ENCODE data around the gene CXCL10. TPM values are rescaled to one million over a fixed set of nuclear protein-coding genes. Genes with fewer than 3 reads are reported as not detected.

The CXCL10 gene
- total and polyA plus RNA-seq, 2 donors (not counting 1 experiment from before 2014, with no cell fraction given) = 0.07 to 0.33 TPM

DNA sequence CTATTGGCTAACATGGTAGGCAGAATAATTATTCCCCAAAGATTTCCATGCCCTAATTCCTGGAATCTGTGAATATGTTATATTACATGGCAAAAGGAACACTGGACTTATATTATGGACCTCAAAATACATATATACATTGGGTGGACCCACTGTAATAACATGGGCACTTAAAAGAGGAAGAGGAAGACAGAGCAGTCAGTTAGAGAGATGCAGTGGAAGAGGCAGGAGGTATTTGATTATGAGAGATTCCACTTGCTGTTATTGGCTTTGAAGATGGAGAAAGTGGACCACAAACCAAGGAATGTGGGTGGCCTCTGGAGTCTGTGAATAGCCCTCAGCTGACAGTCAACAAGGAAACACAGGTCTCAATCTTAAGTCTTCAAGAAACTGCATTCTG, 37.2 kb upstream of the CXCL10 start:
- Histone ChIP-seq H2AFZ (ENCODE audit: low read length) (no peak overlapping the region), H3K27me3 (ENCODE audit: control insufficient read depth, insufficient read depth, low read length) (no peaks in the 10 kb centered on the region), H3K4me3 (replicated peaks in 1 of 4; ENCODE audit: control extremely low read depth in 1 of 4, insufficient read depth in 1 of 4, low read depth in 3 of 4, low read length in 4 of 4) (no peak overlapping the region), H3K9ac (ENCODE audit: insufficient read depth, low read length) (no peak overlapping the region), H3K79me2 (ENCODE audit: control insufficient read depth, insufficient read depth, low read length) (no peaks in the 10 kb centered on the region), H4K20me1 (ENCODE audit: control insufficient read depth, extremely low read depth, insufficient read depth, low read length) (no peaks in the 10 kb centered on the region), H3K4me1 (ENCODE audit: control insufficient read depth, extremely low read depth, insufficient read depth, low read length) (no peaks in the 10 kb centered on the region), H3K27ac (ENCODE audit: insufficient read depth, low read length) (no peak overlapping the region), H3K36me3 (ENCODE audit: control insufficient read depth, insufficient read depth, low read length) (no peaks in the 10 kb centered on the region), H3K9me3 (ENCODE audit: control insufficient read depth, insufficient read depth, low read depth, low read length) (no peaks in the 10 kb centered on the region), H3K4me2 (ENCODE audit: extremely low read depth, insufficient read depth, low read length) (no peak overlapping the region)
- no peak for DNase-seq (ENCODE audit: low read depth in 2 of 2)
- TF ChIP-seq EZH2 (IDR thresholded peaks at IDR 0.05; ENCODE audit: low read length, missing control alignments) = no peak
- TF ChIP-seq, protein P1, sequence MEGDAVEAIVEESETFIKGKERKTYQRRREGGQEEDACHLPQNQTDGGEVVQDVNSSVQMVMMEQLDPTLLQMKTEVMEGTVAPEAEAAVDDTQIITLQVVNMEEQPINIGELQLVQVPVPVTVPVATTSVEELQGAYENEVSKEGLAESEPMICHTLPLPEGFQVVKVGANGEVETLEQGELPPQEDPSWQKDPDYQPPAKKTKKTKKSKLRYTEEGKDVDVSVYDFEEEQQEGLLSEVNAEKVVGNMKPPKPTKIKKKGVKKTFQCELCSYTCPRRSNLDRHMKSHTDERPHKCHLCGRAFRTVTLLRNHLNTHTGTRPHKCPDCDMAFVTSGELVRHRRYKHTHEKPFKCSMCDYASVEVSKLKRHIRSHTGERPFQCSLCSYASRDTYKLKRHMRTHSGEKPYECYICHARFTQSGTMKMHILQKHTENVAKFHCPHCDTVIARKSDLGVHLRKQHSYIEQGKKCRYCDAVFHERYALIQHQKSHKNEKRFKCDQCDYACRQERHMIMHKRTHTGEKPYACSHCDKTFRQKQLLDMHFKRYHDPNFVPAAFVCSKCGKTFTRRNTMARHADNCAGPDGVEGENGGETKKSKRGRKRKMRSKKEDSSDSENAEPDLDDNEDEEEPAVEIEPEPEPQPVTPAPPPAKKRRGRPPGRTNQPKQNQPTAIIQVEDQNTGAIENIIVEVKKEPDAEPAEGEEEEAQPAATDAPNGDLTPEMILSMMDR (conservative IDR thresholded peaks at IDR 0.05 in 1 of 2, IDR thresholded peaks at IDR 0.05 in 1 of 2; ENCODE audit: low read depth in 1 of 2, low read length in 2 of 2) = no peak

DNA sequence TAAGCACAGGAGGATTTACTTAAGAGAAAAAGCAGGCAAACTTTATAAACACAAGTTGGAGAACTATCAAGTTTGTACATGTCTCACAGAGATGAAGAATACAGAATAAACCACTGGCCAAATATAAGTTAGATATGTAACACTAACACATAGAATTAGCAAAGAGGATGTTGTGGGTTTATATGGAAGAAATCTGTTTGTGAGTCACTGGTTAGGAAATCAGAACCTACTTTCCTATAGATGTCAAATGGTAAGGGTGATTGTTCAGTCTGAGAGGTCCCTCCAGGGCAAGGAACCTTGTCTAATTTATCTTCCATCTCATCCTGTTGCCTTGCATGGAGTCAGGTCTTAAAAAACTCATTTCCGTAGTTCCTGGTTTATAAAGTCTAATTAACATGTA, 36.5 kb upstream of the CXCL10 start:
- no peak overlapping the region for H3K4me3 ChIP-seq (replicated peaks in 1 of 4; ENCODE audit: control extremely low read depth in 1 of 4, insufficient read depth in 1 of 4, low read depth in 3 of 4, low read length in 4 of 4)
- H3K9ac ChIP-seq (ENCODE audit: insufficient read depth, low read length) = no peak overlapping the region
- peaks cover 7% of the 10 kb centered on the region for H3K27me3 ChIP-seq (ENCODE audit: control insufficient read depth, insufficient read depth, low read length)
- H3K4me1 ChIP-seq (ENCODE audit: control insufficient read depth, extremely low read depth, insufficient read depth, low read length) = no peaks in the 10 kb centered on the region
- H3K27ac ChIP-seq (ENCODE audit: insufficient read depth, low read length) = no peak overlapping the region
- no peaks in the 10 kb centered on the region for H3K36me3 ChIP-seq (ENCODE audit: control insufficient read depth, insufficient read depth, low read length)
- no peak for TF ChIP-seq EZH2 (IDR thresholded peaks at IDR 0.05; ENCODE audit: low read length, missing control alignments)
- TF ChIP-seq, protein P1 (conservative IDR thresholded peaks at IDR 0.05 in 1 of 2, IDR thresholded peaks at IDR 0.05 in 1 of 2; ENCODE audit: low read depth in 1 of 2, low read length in 2 of 2) = no peak
- no peak overlapping the region for H2AFZ ChIP-seq (ENCODE audit: low read length)
- H3K4me2 ChIP-seq (ENCODE audit: extremely low read depth, insufficient read depth, low read length) = no peak overlapping the region
- no peaks in the 10 kb centered on the region for H3K79me2 ChIP-seq (ENCODE audit: control insufficient read depth, insufficient read depth, low read length)
- DNase-seq (ENCODE audit: low read depth in 2 of 2) = peak in 1 of 2 donors; percentile 17
- no peaks in the 10 kb centered on the region for H4K20me1 ChIP-seq (ENCODE audit: control insufficient read depth, extremely low read depth, insufficient read depth, low read length)
- no peaks in the 10 kb centered on the region for H3K9me3 ChIP-seq (ENCODE audit: control insufficient read depth, insufficient read depth, low read depth, low read length)

DNA sequence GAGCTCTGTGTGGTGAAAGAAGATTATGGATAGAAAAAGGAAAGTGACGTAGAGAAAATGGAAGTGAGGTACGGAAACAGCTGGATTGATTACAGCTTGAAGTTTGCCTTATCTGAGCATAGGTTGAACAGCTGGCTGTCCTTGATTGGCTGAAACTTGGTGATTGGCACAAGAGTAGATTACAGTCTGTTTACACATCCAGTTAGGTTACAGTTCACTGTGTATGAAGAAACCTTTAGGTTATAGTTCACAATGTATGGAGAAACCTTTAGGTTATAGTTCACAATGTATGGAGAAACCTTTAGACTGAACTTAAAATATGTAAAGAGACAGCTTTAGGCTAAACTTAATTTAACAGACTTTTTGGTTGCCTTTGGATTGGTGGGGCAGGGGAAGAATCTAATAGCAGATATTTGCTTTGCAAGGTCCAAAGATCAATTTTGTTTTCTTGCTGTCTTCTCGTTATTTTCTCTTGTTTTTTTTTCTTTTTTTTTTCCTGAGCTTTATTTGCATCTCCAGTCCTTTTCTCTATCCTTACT, 35.7 kb upstream of the CXCL10 start:
- H3K4me1 ChIP-seq (ENCODE audit: control insufficient read depth, extremely low read depth, insufficient read depth, low read length) = no peaks in the 10 kb centered on the region
- H3K27me3 ChIP-seq (ENCODE audit: control insufficient read depth, insufficient read depth, low read length) = peaks cover 7% of the 10 kb centered on the region
- H3K36me3 ChIP-seq (ENCODE audit: control insufficient read depth, insufficient read depth, low read length) = no peaks in the 10 kb centered on the region
- no peak overlapping the region for H3K4me2 ChIP-seq (ENCODE audit: extremely low read depth, insufficient read depth, low read length)
- H3K79me2 ChIP-seq (ENCODE audit: control insufficient read depth, insufficient read depth, low read length) = no peaks in the 10 kb centered on the region
- no peak overlapping the region for H3K27ac ChIP-seq (ENCODE audit: insufficient read depth, low read length)
- H3K4me3 ChIP-seq (replicated peaks in 1 of 4; ENCODE audit: control extremely low read depth in 1 of 4, insufficient read depth in 1 of 4, low read depth in 3 of 4, low read length in 4 of 4) = no peak overlapping the region
- TF ChIP-seq EZH2 (IDR thresholded peaks at IDR 0.05; ENCODE audit: low read length, missing control alignments) = no peak
- TF ChIP-seq, protein P1 (conservative IDR thresholded peaks at IDR 0.05 in 1 of 2, IDR thresholded peaks at IDR 0.05 in 1 of 2; ENCODE audit: low read depth in 1 of 2, low read length in 2 of 2) = no peak
- no peak overlapping the region for H3K9ac ChIP-seq (ENCODE audit: insufficient read depth, low read length)
- no peak overlapping the region for H2AFZ ChIP-seq (ENCODE audit: low read length)
- no peaks in the 10 kb centered on the region for H3K9me3 ChIP-seq (ENCODE audit: control insufficient read depth, insufficient read depth, low read depth, low read length)
- no peaks in the 10 kb centered on the region for H4K20me1 ChIP-seq (ENCODE audit: control insufficient read depth, extremely low read depth, insufficient read depth, low read length)
- no peak for DNase-seq (ENCODE audit: low read depth in 2 of 2)

All from fibroblast of lung (primary cell).